GM19035 (cell line): Measurements from ENCODE around the gene TMEM168.
"Not testable (repeated sequence)": the region's sequence is repeated elsewhere in the genome, so short reads cannot be mapped to it uniquely, and the experiment has no call there.

Source experiments
- ATAC-seq: cut with Tn5 transposase; IDR thresholded peaks from one replicate; pipeline ENCODE4 v1.9.1; 2021; ENCODE audit not compliant: unreplicated experiment

Gene TMEM168

GRCh38 chr7:112789817-112790585, at the start of gene TMEM168:
Gene TMEM168 (minus strand): TSS chr7:112790393. CDS start chr7:112784825, 5,568 bp downstream.
- ATAC-seq: peak; percentile 87

- ATAC-seq: not testable (repeated sequence)
Measured at GRCh38 chr7:112835928-112836327, 45.7 kb upstream of the TMEM168 start.

GRCh38 chr7:112833082-112833481, 42.9 kb upstream of the TMEM168 start:
- no peak for ATAC-seq

GRCh38 chr7:112830769-112831168, 40.6 kb upstream of the TMEM168 start:
- ATAC-seq: no peak

GRCh38 chr7:112828696-112829095, 38.5 kb upstream of the TMEM168 start:
- ATAC-seq: no peak

- no peak for ATAC-seq
Measured at GRCh38 chr7:112821345-112821744, 31.2 kb upstream of the TMEM168 start.

GRCh38 chr7:112819536-112819935, 29.3 kb upstream of the TMEM168 start:
- ATAC-seq: no peak

GRCh38 chr7:112806156-112806555, 16.0 kb upstream of the TMEM168 start:
- ATAC-seq: no peak

GRCh38 chr7:112802406-112802805, 12.2 kb upstream of the TMEM168 start:
- no peak for ATAC-seq

GRCh38 chr7:112800486-112800885, 10.3 kb upstream of the TMEM168 start:
- no peak for ATAC-seq

GRCh38 chr7:112799448-112800120, 9.4 kb upstream of the TMEM168 start:
- ATAC-seq: no peak

GRCh38 chr7:112798274-112799159, 8.3 kb upstream of the TMEM168 start:
- no peak for ATAC-seq

GRCh38 chr7:112796552-112796951, 6.4 kb upstream of the TMEM168 start:
- not testable (repeated sequence) for ATAC-seq

GRCh38 chr7:112792441-112792840, 2.2 kb upstream of the TMEM168 start:
- ATAC-seq: no peak

- no peak for ATAC-seq
Measured at GRCh38 chr7:112791465-112792168, 1.4 kb upstream of the TMEM168 start.

GRCh38 chr7:112790586-112791003, 402 bp upstream of the TMEM168 start:
- peak; percentile 57 for ATAC-seq

- no peak for ATAC-seq
Measured at GRCh38 chr7:112789453-112789816, 758 bp downstream of the TMEM168 start.

GRCh38 chr7:112788778-112789343, 1.3 kb downstream of the TMEM168 start:
- no peak for ATAC-seq

GRCh38 chr7:112784603-112785002, 5.6 kb downstream of the TMEM168 start:
- ATAC-seq: no peak

- ATAC-seq: peak; percentile 95
Measured at GRCh38 chr7:112782498-112782897, 7.7 kb downstream of the TMEM168 start.
